Tibial artery (tissue), 4 donors: ENCODE results near the gene SLCO3A1.

Experiments
- DNase-seq, 2 donors: peaks; one replicate each; pipeline ENCODE4 v3.0.0-alpha.2; 2019
- H3K27ac ChIP-seq, 2 donors: fragments of 200-600 bp; sonication (generic) in 1 of 2; 1 replicate in 1 of 2; 2 replicates in 1 of 2; pipeline ENCODE4 v1.5.1; 2018 to 2019; ENCODE audit warnings: mild to moderate bottlenecking in 1 of 2
- H3K27me3 ChIP-seq, 2 donors: fragments of 200-600 bp; sonication (generic) in 1 of 2; one replicate each; pipeline versions ENCODE4 v1.5.1 to v1.6.0; 2016 to 2019
- H3K36me3 ChIP-seq, 3 donors: fragments of 200-600 bp; sonication (generic) in 2 of 3; one replicate each; pipeline ENCODE4 v1.5.1; 2016 to 2019; ENCODE audit warnings: mild to moderate bottlenecking in 2 of 3
- H3K4me1 ChIP-seq, 4 donors: fragments of 200-600 bp; sonication (generic) in 2 of 4; 1 replicate in 3 of 4; 2 replicates in 1 of 4; pipeline ENCODE4 v1.5.1; 2016 to 2019
- H3K4me3 ChIP-seq, 2 donors: fragments of 200-600 bp; sonication (generic) in 1 of 2; 1 replicate in 1 of 2; 2 replicates in 1 of 2; pipeline ENCODE4 v1.5.1; 2018 to 2019; ENCODE audit warnings: mild to moderate bottlenecking in 2 of 2
- H3K9me3 ChIP-seq, 3 donors: fragments of 200-600 bp; sonication (generic) in 1 of 3; one replicate each; pipeline ENCODE4 v1.5.1; 2016 to 2019
- intact Hi-C: fragments of 100-400 bp; cut with DNase I; formaldehyde crosslinking; loops from one replicate; pipeline ENCODE4 v1.15.0; 2023; ENCODE audit warnings: low total_unique reads
- TF ChIP-seq, protein P1 (sequence below), 2 experiments: fragments of 200-600 bp in 1 of 2; fragments of 450-650 bp in 1 of 2; IDR thresholded peaks; one replicate each; pipeline ENCODE4 v1.5.1; 2017 to 2019; ENCODE audit warnings: antibody characterized with exemption in 2 of 2, mild to moderate bottlenecking in 1 of 2, moderate library complexity in 1 of 2

Gene SLCO3A1

DNA sequence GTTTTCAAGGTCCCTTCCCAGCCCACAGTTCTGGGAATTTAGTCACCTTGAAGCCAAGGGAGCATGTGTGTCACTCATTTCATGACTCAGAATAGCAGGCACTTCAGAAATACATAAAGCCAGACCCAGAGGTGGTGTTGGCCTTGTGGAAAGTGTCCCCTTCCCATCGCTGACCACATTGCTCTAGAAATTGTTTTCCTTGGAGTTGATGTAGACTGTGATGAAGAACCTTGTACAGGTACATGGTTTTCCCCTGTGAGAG, 158.8 kb downstream of the SLCO3A1 start:
- Histone ChIP-seq H3K9me3 (no peaks in the 10 kb centered on the region), H3K4me1 (peaks cover 0 to 62% (median 28%) of the 10 kb centered on the region in 4 donors), H3K27ac (peak overlapping the region; percentile 42 to 46), H3K27me3 (no peaks in the 10 kb centered on the region), H3K36me3 (no peaks in the 10 kb centered on the region), H3K4me3 (peak overlapping the region in 1 of 2 donors; percentile 11)
- DNase-seq = no peak
- TF ChIP-seq, protein P1, sequence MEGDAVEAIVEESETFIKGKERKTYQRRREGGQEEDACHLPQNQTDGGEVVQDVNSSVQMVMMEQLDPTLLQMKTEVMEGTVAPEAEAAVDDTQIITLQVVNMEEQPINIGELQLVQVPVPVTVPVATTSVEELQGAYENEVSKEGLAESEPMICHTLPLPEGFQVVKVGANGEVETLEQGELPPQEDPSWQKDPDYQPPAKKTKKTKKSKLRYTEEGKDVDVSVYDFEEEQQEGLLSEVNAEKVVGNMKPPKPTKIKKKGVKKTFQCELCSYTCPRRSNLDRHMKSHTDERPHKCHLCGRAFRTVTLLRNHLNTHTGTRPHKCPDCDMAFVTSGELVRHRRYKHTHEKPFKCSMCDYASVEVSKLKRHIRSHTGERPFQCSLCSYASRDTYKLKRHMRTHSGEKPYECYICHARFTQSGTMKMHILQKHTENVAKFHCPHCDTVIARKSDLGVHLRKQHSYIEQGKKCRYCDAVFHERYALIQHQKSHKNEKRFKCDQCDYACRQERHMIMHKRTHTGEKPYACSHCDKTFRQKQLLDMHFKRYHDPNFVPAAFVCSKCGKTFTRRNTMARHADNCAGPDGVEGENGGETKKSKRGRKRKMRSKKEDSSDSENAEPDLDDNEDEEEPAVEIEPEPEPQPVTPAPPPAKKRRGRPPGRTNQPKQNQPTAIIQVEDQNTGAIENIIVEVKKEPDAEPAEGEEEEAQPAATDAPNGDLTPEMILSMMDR (IDR thresholded peaks at IDR 0.05) = no peak
- intact Hi-C loops = no loop called here

DNA sequence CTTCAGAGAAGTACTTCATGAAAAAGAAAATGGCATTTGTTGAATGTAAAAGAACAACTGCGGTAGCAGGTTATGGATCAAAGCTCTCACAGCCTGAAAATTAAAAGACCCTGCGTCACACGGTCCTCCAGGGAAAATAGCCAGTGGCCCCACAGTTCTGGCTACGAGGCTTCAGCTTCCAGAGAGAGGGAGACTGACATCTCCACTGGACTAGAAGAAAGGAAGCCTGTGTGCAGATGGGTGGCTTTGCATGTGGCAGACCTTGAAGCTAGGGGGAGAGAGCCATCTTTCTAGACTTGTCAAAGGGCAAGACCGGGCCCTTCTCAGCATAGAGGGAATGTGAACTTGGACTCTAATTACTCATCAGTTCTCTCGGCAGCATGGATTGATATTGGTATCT, 159.4 kb downstream of the SLCO3A1 start:
- TF ChIP-seq, protein P1 (IDR thresholded peaks at IDR 0.05) = no peak
- Histone ChIP-seq H3K4me3 (no peak overlapping the region), H3K27ac (peak overlapping the region; percentile 42 to 46), H3K4me1 (peaks cover 0 to 62% (median 28%) of the 10 kb centered on the region in 4 donors), H3K27me3 (no peaks in the 10 kb centered on the region), H3K36me3 (no peaks in the 10 kb centered on the region), H3K9me3 (no peaks in the 10 kb centered on the region)
- intact Hi-C loops = no loop called here
- no peak for DNase-seq

DNA sequence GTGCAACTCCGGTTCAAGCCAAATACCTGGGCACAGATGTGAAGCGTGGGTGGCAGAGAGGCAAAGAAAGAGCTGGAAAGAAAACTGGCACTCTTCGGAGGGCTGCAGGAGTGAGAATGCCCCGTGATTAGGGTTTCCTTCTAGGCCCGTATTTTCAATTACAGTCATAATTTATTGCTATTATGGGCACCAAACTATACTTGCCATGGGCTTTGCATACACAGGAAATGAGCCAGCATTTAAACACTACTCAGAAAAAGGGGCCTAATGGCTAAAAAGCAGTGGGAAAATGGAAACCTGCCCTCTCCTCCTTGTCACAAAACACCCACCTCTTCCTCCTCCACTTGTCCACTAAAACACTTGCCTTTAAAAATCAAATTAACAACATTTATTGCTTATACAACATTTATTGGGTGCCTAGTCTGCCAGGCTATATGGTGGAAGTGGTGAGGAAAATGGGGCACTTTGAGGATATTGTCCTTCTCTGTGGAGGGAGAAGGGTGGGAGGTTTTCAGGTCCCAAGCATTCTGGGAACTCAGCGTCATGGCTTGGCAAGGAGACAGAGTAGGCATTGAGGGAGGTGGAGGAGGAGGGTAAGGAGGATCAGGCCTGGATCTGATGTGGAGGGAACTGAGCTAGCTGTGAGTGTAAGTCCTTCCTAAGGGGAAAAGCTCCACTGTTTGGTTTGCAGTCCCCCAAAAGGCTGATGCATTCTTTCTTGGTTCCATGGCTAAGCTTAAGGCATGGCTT, 160.9 kb downstream of the SLCO3A1 start:
- TF ChIP-seq, protein P1 (IDR thresholded peaks at IDR 0.05) = no peak
- intact Hi-C loops = no loop called here
- Histone ChIP-seq H3K36me3 (no peaks in the 10 kb centered on the region), H3K4me1 (peaks cover 0 to 47% (median 23%) of the 10 kb centered on the region in 4 donors), H3K9me3 (no peaks in the 10 kb centered on the region), H3K27ac (no peak overlapping the region), H3K4me3 (no peak overlapping the region), H3K27me3 (no peaks in the 10 kb centered on the region)
- DNase-seq = no peak

DNA sequence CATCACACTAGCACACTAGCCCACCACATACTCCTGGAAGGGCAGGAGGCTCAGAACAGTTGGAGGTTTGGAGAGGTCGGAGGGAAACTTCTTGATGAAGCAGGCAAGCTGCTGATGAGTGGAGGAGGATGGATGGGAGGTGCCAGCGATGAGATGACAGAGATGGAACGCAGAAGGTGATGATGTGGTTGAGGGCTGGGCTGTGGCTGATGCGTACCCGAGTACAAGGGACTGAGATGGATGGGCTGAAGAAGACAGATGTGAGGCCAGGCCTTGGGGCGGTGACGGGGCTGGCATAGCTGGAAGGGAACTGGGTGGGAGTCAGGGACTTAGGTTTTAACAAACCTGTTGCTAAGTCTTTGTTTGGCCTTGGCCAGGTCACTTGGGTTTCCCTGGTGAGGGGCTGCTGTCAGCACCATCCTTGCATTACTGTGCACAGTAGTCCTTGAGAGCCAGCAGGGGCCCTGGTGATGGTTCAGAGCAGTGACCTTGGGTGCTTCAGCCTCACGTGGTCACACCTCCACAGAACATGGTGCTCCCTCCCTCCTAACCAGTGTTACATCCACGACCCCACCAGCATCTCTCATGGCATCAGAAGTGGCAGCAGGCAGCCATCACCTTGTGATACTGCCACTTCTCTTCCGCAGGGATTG, 164.5 kb downstream of the SLCO3A1 start:
- no peaks in the 10 kb centered on the region for H3K27me3 ChIP-seq
- H3K9me3 ChIP-seq = no peaks in the 10 kb centered on the region
- H3K27ac ChIP-seq = no peak overlapping the region
- H3K36me3 ChIP-seq = no peaks in the 10 kb centered on the region
- intact Hi-C loops = no loop called here
- H3K4me1 ChIP-seq = peaks cover 0 to 60% (median 38%) of the 10 kb centered on the region in 4 donors
- no peak for DNase-seq
- no peak overlapping the region for H3K4me3 ChIP-seq
- TF ChIP-seq, protein P1 (IDR thresholded peaks at IDR 0.05) = no peak

DNA sequence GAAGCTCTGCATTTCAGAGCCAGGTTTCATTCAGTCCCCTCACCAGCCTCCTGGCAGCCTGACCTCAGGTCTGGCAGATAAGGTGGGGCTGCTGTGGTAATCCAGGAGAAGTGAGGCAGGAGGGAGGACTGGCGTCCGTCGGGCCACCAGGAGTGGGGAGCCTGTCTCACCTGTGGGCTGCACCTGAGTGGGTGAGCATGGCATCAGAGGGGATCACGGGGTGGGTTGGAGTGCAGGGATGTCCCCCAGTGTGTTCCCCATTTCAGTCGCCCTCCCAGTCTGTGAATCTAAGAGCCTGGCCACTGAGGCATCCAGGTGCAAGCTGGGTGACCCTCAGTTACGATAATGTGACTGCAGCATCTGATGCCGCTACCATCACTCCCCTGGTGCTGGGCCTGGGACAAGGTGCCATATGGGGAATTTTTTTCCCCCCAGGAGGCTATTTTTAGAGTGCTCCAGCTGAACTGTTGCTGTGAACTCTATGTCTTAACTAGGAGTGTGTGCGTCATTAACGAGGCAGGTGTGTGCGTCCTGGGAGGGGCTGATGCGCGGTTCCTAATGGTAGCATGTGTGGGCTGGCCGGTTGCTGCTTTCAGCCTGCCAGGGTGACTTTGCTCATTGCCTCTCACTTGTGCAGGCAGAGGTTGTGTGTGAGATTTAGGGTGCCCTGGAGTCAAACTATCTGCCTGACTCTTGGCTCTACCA, 165.2 kb downstream of the SLCO3A1 start:
- H3K36me3 ChIP-seq = no peaks in the 10 kb centered on the region
- TF ChIP-seq, protein P1 (IDR thresholded peaks at IDR 0.05) = no peak
- H3K9me3 ChIP-seq = no peaks in the 10 kb centered on the region
- H3K4me3 ChIP-seq = no peak overlapping the region
- no peaks in the 10 kb centered on the region for H3K27me3 ChIP-seq
- no peak overlapping the region for H3K27ac ChIP-seq
- H3K4me1 ChIP-seq = peaks cover 0 to 61% (median 39%) of the 10 kb centered on the region in 4 donors
- intact Hi-C loops = no loop called here
- no peak for DNase-seq
